Esophagus (tissue), 2 donors: ENCODE data around the gene GPR39. TPM values are rescaled to one million over a fixed set of nuclear protein-coding genes. Genes with fewer than 3 reads are reported as not detected.
"Not testable (repeated sequence)": the region's sequence is repeated elsewhere in the genome, so short reads cannot be mapped to it uniquely, and the experiment has no call there.

ENCODE experiments used
- H3K27ac ChIP-seq, 2 donors: one replicate each; pipeline ENCODE4 v1.5.1; 2013; ENCODE audit warnings: low read depth in 2 of 2, mild to moderate bottlenecking in 2 of 2, inconsistent platforms in 1 of 2, low read length in 1 of 2, moderate library complexity in 1 of 2
- H3K27me3 ChIP-seq, 2 donors: one replicate each; pipeline ENCODE4 v1.6.1; 2013; ENCODE audit warnings: low read length in 2 of 2, control low read depth in 1 of 2, mild to moderate bottlenecking in 1 of 2; ENCODE audit not compliant: insufficient read depth in 2 of 2, control insufficient read depth in 1 of 2
- H3K36me3 ChIP-seq, 2 donors: one replicate each; pipeline ENCODE4 v1.6.1; 2013; ENCODE audit warnings: low read length in 1 of 2; ENCODE audit not compliant: control insufficient read depth in 2 of 2, insufficient read depth in 2 of 2
- H3K4me1 ChIP-seq, 2 donors: one replicate each; pipeline ENCODE4 v1.6.1; 2013; ENCODE audit warnings: low read length in 1 of 2; ENCODE audit not compliant: control insufficient read depth in 2 of 2, insufficient read depth in 2 of 2
- H3K4me3 ChIP-seq, 2 donors: one replicate each; pipeline ENCODE4 v1.5.1; 2013; ENCODE audit warnings: low read length in 2 of 2, mild to moderate bottlenecking in 2 of 2, low read depth in 1 of 2, moderate library complexity in 1 of 2
- H3K9me3 ChIP-seq, 2 donors: one replicate each; pipeline ENCODE4 v1.6.1; 2013; ENCODE audit warnings: mild to moderate bottlenecking in 2 of 2, low read depth in 1 of 2, low read length in 1 of 2, moderate library complexity in 1 of 2; ENCODE audit not compliant: control insufficient read depth in 2 of 2, insufficient read depth in 1 of 2
- WGBS, 2 donors: extraction: QIAGEN DNeasy Blood & Tissue Kit; methylation state at CpG; one replicate each; pipeline ENCODE4 v1.1.7; 2013; 5-methylcytosine and 5-hydroxymethylcytosine counted together
- polyA plus RNA-seq, 2 donors: library from polyadenylated mRNA; stranded (reverse); fragments of 200-250 nt; gene quantifications; one replicate each; pipeline ENCODE4 v1.2.3, GENCODE V29; 2013
- donor health status: healthy with polysubstance abuse.
- donor health status: Bipolar disorder and iron deficiency.

GPR39 gene
- polyA plus RNA-seq, 2 donors = 0.65 to 0.93 TPM

GRCh38 chr2:132496555-132496954 lies 80.0 kb downstream of the GPR39 start:
- no peaks in the 10 kb centered on the region for H3K9me3 ChIP-seq
- no peaks in the 10 kb centered on the region for H3K36me3 ChIP-seq
- 72 to 77% methylated on average over 4 of the region's 4 CpGs for WGBS, 2 donors
- H3K27ac ChIP-seq = no peak overlapping the region
- H3K27me3 ChIP-seq = no peaks in the 10 kb centered on the region
- H3K4me3 ChIP-seq = no peak overlapping the region
- H3K4me1 ChIP-seq = no peaks in the 10 kb centered on the region

- no peaks in the 10 kb centered on the region for H3K4me1 ChIP-seq
- H3K9me3 ChIP-seq = no peaks in the 10 kb centered on the region
- H3K27me3 ChIP-seq = no peaks in the 10 kb centered on the region
- no peak overlapping the region for H3K4me3 ChIP-seq
- H3K27ac ChIP-seq = no peak overlapping the region
- H3K36me3 ChIP-seq = no peaks in the 10 kb centered on the region
Observed at GRCh38 chr2:132497591-132497990, 81.0 kb downstream of the GPR39 start.

- Histone ChIP-seq H3K27me3 (no peaks in the 10 kb centered on the region), H3K4me1 (no peaks in the 10 kb centered on the region), H3K9me3 (peaks cover 0 to 3% of the 10 kb centered on the region in 2 donors), H3K4me3 (no peak overlapping the region), H3K27ac (no peak overlapping the region), H3K36me3 (no peaks in the 10 kb centered on the region)
- 71 to 88% methylated on average over 1 of the region's 1 CpG for WGBS, 2 donors
Observed at GRCh38 chr2:132503701-132504100, 87.1 kb downstream of the GPR39 start.

- Histone ChIP-seq H3K27me3 (no peaks in the 10 kb centered on the region), H3K4me3 (no peak overlapping the region), H3K36me3 (no peaks in the 10 kb centered on the region), H3K9me3 (no peaks in the 10 kb centered on the region), H3K4me1 (no peaks in the 10 kb centered on the region), H3K27ac (no peak overlapping the region)
- 42 to 56% methylated on average over 2 of the region's 2 CpGs for WGBS, 2 donors
Observed at GRCh38 chr2:132515010-132515409, 98.4 kb downstream of the GPR39 start.

- Histone ChIP-seq H3K36me3 (no peaks in the 10 kb centered on the region), H3K4me3 (no peak overlapping the region), H3K4me1 (no peaks in the 10 kb centered on the region), H3K27ac (no peak overlapping the region), H3K27me3 (no peaks in the 10 kb centered on the region), H3K9me3 (no peaks in the 10 kb centered on the region)
- WGBS, 2 donors = 92 to 96% methylated on average over 1 of the region's 1 CpG
Observed at GRCh38 chr2:132517386-132517785, 100.8 kb downstream of the GPR39 start.

- no peak overlapping the region for H3K27ac ChIP-seq
- no peak overlapping the region for H3K4me3 ChIP-seq
- H3K9me3 ChIP-seq = no peaks in the 10 kb centered on the region
- H3K36me3 ChIP-seq = no peaks in the 10 kb centered on the region
- H3K4me1 ChIP-seq = no peaks in the 10 kb centered on the region
- H3K27me3 ChIP-seq = no peaks in the 10 kb centered on the region
- 81 to 82% methylated on average over 4 of the region's 4 CpGs for WGBS, 2 donors
Observed at GRCh38 chr2:132518302-132518701, 101.7 kb downstream of the GPR39 start.

GRCh38 chr2:132519566-132519965 lies 103.0 kb downstream of the GPR39 start:
- H3K4me3 ChIP-seq = no peak overlapping the region
- H3K27me3 ChIP-seq = no peaks in the 10 kb centered on the region
- H3K9me3 ChIP-seq = no peaks in the 10 kb centered on the region
- no peak overlapping the region for H3K27ac ChIP-seq
- H3K4me1 ChIP-seq = no peaks in the 10 kb centered on the region
- no peaks in the 10 kb centered on the region for H3K36me3 ChIP-seq
- whole genome bisulfite sequencing, 2 donors = 60 to 80% methylated on average over 3 of the region's 3 CpGs

GRCh38 chr2:132521341-132521740 lies 104.7 kb downstream of the GPR39 start:
- 48 to 62% methylated on average over 3 of the region's 3 CpGs for WGBS, 2 donors
- no peaks in the 10 kb centered on the region for H3K27me3 ChIP-seq
- no peaks in the 10 kb centered on the region for H3K4me1 ChIP-seq
- no peak overlapping the region for H3K27ac ChIP-seq
- no peak overlapping the region for H3K4me3 ChIP-seq
- no peaks in the 10 kb centered on the region for H3K9me3 ChIP-seq
- no peaks in the 10 kb centered on the region for H3K36me3 ChIP-seq

GRCh38 chr2:132522901-132523300 lies 106.3 kb downstream of the GPR39 start:
- no peak overlapping the region for H3K27ac ChIP-seq
- H3K4me3 ChIP-seq = no peak overlapping the region
- 52 to 71% methylated on average over 4 of the region's 4 CpGs for WGBS, 2 donors
- H3K27me3 ChIP-seq = no peaks in the 10 kb centered on the region
- no peaks in the 10 kb centered on the region for H3K36me3 ChIP-seq
- no peaks in the 10 kb centered on the region for H3K4me1 ChIP-seq
- no peaks in the 10 kb centered on the region for H3K9me3 ChIP-seq

- H3K27me3 ChIP-seq, H3K9me3 ChIP-seq, H3K36me3 ChIP-seq, H3K27ac ChIP-seq, H3K4me1 ChIP-seq, H3K4me3 ChIP-seq: not testable (repeated sequence)
- 65 to 76% methylated on average over 1 of the region's 1 CpG for WGBS, 2 donors
Observed at GRCh38 chr2:132537061-132537460, 120.5 kb downstream of the GPR39 start.
